Upper lobe of left lung (tissue), 6 donors: ENCODE data around the gene SGMS1. TPM values are rescaled to one million over a fixed set of nuclear protein-coding genes. Genes with fewer than 3 reads are reported as not detected.

ENCODE experiments used
- ATAC-seq, 2 donors: fragments of 200-7000 bp; cut with Tn5 transposase; one replicate each; pipeline ENCODE4 v1.9.1; 2022; ENCODE audit warnings: mild to moderate bottlenecking in 2 of 2, moderate library complexity in 2 of 2; ENCODE audit not compliant: low FRiP score in 2 of 2
- DNase-seq, 2 donors: peaks; one replicate each; pipeline ENCODE4 v3.0.0-alpha.2; 2019 to 2020
- H3K27ac ChIP-seq, 4 donors: fragments of 200-600 bp; sonication (generic); one replicate each; pipeline ENCODE4 v1.5.1; 2016 to 2019
- H3K27me3 ChIP-seq, 4 donors: fragments of 200-600 bp; sonication (generic); one replicate each; pipeline ENCODE4 v1.5.1; 2017 to 2019
- H3K36me3 ChIP-seq, 4 donors: fragments of 200-600 bp; sonication (generic); one replicate each; pipeline ENCODE4 v1.5.1; 2016 to 2019
- H3K4me1 ChIP-seq, 4 donors: fragments of 200-600 bp; sonication (generic); one replicate each; pipeline ENCODE4 v1.5.1; 2018 to 2019
- H3K4me3 ChIP-seq, 4 donors: fragments of 200-600 bp; sonication (generic); one replicate each; pipeline ENCODE4 v1.5.1; 2017 to 2019; ENCODE audit warnings: mild to moderate bottlenecking in 2 of 4, moderate library complexity in 1 of 4
- H3K9me3 ChIP-seq, 4 donors: fragments of 200-600 bp; sonication (generic); one replicate each; pipeline ENCODE4 v1.5.1; 2018 to 2019
- EP300 ChIP-seq, 4 donors: sonication (generic); formaldehyde crosslinking; IDR thresholded peaks; one replicate each; pipeline ENCODE4 v1.5.1; 2017; ENCODE audit warnings: antibody characterized with exemption in 4 of 4, control low read depth in 2 of 4
- POLR2A ChIP-seq, 4 donors: fragments of 450-650 bp; IDR thresholded peaks; one replicate each; pipeline ENCODE4 v1.5.1; 2016 to 2017; ENCODE audit warnings: antibody characterized with exemption in 4 of 4, mild to moderate bottlenecking in 2 of 4
- POLR2AphosphoS5 ChIP-seq, 2 donors: sonication (generic); formaldehyde crosslinking; IDR thresholded peaks; one replicate each; pipeline ENCODE4 v1.5.1; 2017; ENCODE audit warnings: antibody characterized with exemption in 2 of 2
- WGBS, 2 donors: methylation state at CpG; one replicate each; pipeline ENCODE4 v1.1.5; 2017 to 2018; 5-methylcytosine and 5-hydroxymethylcytosine counted together
- total RNA-seq, 6 donors: library from RNA; depleted of rRNA in 4 of 6; stranded (reverse); fragments of >200 nt in 4 of 6; gene quantifications; one replicate each; pipeline versions ENCODE4 v1.1.0 to v1.2.1, GENCODE V29; 2016 to 2021
- TF ChIP-seq, protein P1 (sequence below), 6 experiments: fragments of 450-650 bp in 4 of 6; fragments of 200-600 bp in 2 of 6; sonication (generic) in 2 of 6; IDR thresholded peaks; one replicate each; pipeline ENCODE4 v1.5.1; 2016 to 2019; ENCODE audit warnings: antibody characterized with exemption in 6 of 6
- donor health status: DM: no; HTN: no; CAD: no; lungs with moderate emphysema.
- donor health status: DM: no; HTN: yes; CAD: no; lungs with severe emphysema.

The SGMS1 gene
- total RNA-seq, 6 donors from 2014 or later = 66.7 to 230 (median 173) TPM

DNA sequence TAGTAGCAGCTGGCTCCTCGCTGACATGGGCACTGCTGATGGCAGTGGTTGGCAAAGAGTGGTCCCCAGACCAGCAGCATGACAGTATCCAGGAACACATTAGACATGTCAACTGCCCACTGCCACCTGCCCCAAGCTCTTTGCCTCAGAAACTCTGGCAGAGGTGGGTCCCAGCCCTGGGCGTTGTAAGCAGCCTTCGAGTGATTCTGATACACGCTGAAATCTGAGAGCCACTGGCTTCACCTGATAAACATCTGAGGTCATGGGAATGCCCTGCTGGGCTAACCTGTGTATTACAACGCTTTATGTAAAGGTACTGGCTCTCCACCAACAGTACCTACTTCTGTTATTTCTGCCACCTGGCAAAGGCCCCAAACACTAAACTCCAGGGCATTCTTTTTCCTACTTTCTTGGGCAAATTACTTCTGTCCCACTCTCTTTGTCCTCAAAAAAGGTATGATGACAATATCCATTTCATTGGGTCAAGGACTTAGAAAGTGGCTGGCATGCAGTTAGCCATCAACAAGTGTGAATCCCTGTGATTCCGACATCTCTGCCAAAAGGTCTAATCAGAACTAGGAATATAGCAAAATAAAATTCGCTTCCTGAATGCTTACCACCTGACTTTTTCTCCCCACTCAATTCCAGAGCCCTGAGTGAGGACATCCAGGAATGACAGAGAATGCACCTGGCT lies 9.2 kb downstream of the SGMS1 start:
- Histone ChIP-seq H3K36me3 (no peaks in the 10 kb centered on the region), H3K9me3 (no peaks in the 10 kb centered on the region), H3K27ac (no peak overlapping the region), H3K4me3 (no peak overlapping the region), H3K27me3 (no peaks in the 10 kb centered on the region), H3K4me1 (peaks cover 0 to 27% (median 14%) of the 10 kb centered on the region in 4 donors)
- DNase-seq = peak in 1 of 2 donors; percentile 52
- WGBS, 2 donors = 74 to 92% methylated on average over 3 to 7 of the region's 7 CpGs
- no peak for TF ChIP-seq EP300 (IDR thresholded peaks at IDR 0.05)
- TF ChIP-seq, protein P1, sequence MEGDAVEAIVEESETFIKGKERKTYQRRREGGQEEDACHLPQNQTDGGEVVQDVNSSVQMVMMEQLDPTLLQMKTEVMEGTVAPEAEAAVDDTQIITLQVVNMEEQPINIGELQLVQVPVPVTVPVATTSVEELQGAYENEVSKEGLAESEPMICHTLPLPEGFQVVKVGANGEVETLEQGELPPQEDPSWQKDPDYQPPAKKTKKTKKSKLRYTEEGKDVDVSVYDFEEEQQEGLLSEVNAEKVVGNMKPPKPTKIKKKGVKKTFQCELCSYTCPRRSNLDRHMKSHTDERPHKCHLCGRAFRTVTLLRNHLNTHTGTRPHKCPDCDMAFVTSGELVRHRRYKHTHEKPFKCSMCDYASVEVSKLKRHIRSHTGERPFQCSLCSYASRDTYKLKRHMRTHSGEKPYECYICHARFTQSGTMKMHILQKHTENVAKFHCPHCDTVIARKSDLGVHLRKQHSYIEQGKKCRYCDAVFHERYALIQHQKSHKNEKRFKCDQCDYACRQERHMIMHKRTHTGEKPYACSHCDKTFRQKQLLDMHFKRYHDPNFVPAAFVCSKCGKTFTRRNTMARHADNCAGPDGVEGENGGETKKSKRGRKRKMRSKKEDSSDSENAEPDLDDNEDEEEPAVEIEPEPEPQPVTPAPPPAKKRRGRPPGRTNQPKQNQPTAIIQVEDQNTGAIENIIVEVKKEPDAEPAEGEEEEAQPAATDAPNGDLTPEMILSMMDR (IDR thresholded peaks at IDR 0.05) = peak; percentile 11 to 54 (median 30)
- peak; percentile 26 to 50 for ATAC-seq

DNA sequence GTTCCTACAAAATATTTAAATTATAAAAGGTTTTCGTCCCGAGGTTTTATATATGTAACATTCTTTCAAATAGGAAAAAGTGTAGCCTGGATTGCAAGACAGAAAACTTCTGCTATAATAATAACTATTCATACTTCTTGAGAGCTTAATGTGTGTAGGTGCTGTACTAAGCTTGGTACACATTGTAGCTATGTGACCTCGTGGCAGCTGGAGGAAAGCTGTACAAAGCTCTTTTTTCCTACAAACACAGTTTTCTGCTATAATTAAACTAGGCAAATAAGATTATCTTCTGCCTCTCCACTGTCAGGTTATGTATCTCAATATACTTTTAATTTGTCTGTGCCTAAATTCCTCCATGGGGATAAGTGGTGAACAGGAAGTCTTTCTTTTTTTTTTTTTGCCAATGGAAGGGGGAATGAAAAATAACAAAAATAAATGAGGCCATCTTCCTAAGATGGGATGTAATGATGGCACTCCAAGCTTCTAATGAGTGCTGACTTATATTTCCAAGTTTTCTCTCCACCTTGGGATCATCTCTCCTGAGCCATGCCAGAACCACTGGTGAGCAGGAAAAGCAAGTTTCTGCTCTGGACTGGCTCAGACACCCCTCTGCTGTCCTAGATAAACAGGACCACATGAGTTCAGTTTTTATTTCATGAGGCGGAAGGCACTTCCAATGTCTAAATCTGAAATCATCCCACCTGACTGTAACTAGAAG lies 9.9 kb downstream of the SGMS1 start:
- TF ChIP-seq POLR2AphosphoS5 (IDR thresholded peaks at IDR 0.05) (no peak), EP300 (IDR thresholded peaks at IDR 0.05) (no peak), POLR2A (IDR thresholded peaks at IDR 0.05) (no peak)
- TF ChIP-seq, protein P1 (IDR thresholded peaks at IDR 0.05) = no peak
- ATAC-seq = no peak
- no peaks in the 10 kb centered on the region for H3K36me3 ChIP-seq
- H3K27ac ChIP-seq = no peak overlapping the region
- peaks cover 0 to 27% (median 14%) of the 10 kb centered on the region in 4 donors for H3K4me1 ChIP-seq
- no peaks in the 10 kb centered on the region for H3K9me3 ChIP-seq
- DNase-seq = no peak
- no peak overlapping the region for H3K4me3 ChIP-seq
- WGBS, 2 donors = 72 to 76% methylated on average over 4 of the region's 4 CpGs
- no peaks in the 10 kb centered on the region for H3K27me3 ChIP-seq

DNA sequence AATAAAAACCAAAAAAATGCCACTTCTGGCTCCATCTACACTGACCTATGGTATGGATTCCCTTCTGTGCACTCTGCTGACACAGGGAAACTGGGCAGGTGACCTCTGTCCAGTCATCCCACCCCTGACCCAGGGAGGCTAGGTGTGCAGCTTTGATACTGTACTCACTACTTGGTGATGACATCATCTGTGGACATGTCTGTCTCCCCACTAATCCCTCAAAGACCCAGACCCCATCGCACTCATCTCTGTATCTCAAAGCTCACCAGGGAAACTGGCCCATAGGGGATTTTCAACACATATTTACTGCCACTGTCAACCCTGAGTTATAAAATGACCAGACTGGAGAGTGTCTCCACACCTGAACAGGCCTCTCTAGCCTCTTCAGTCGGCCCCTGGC lies 10.6 kb downstream of the SGMS1 start:
- no peaks in the 10 kb centered on the region for H3K36me3 ChIP-seq
- no peaks in the 10 kb centered on the region for H3K27me3 ChIP-seq
- no peak overlapping the region for H3K4me3 ChIP-seq
- no peaks in the 10 kb centered on the region for H3K9me3 ChIP-seq
- H3K27ac ChIP-seq = no peak overlapping the region
- peaks cover 0 to 27% (median 14%) of the 10 kb centered on the region in 4 donors for H3K4me1 ChIP-seq
- no peak for ATAC-seq
- TF ChIP-seq POLR2AphosphoS5 (IDR thresholded peaks at IDR 0.05) (no peak), POLR2A (IDR thresholded peaks at IDR 0.05) (no peak)
- TF ChIP-seq, protein P1 (IDR thresholded peaks at IDR 0.05) = no peak
- no peak for DNase-seq
- 62 to 66% methylated on average over 2 of the region's 2 CpGs for WGBS, 2 donors

DNA sequence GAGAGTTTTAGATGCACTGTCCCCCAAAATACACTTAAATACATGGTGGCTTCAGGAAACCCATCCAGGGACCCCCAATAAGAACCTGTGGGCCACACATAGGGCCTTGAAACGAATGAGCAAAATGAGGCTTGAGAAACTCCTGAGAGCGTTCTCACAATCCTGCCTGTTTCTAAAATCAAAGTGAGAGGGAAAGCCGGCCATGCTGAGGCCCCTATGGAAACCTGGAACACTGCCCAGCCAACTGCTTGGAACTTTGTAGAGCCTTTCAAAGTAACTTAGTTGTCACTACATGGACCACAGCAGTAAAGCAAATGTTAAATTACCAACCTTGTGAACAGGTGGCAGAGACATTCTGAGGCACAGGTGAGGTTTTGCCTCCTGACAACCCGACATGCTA lies 13.4 kb downstream of the SGMS1 start:
- Histone ChIP-seq H3K4me3 (no peak overlapping the region), H3K9me3 (no peaks in the 10 kb centered on the region), H3K27ac (no peak overlapping the region), H3K36me3 (no peaks in the 10 kb centered on the region), H3K4me1 (peaks cover 16 to 47% (median 37%) of the 10 kb centered on the region in 4 donors), H3K27me3 (no peaks in the 10 kb centered on the region)
- ATAC-seq = no peak
- peak in 1 of 2 donors; percentile 25 for DNase-seq
- TF ChIP-seq EP300 (IDR thresholded peaks at IDR 0.05) (no peak), POLR2A (IDR thresholded peaks at IDR 0.05) (no peak)
- WGBS, 2 donors = 71 to 75% methylated on average over 4 of the region's 4 CpGs

DNA sequence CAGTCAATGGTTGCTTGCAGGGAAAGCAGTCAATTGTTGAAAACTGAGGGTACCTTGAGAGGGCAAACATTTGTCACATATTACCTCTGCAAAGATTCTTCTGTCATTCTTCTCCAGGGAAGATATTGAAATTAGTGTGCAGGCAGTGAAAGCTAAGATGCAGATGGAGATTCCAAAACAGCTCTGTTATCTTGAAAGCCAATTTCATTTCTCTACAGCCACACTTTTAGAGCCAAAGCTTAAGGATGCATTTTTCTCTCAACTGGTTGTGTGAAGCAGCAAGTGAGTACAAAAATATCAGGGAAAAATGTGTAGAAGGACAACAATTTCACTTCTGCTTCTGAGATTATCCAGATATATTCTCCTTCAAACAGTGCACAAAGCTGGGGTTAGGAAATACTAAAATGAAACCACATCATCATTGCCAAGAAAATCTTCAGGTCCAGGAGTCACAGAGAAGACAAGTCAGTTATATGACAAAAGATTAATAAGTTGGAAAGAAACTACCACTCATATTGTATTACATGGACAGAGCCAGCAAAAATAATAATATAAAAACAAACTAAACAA lies 16.3 kb downstream of the SGMS1 start:
- TF ChIP-seq POLR2A (IDR thresholded peaks at IDR 0.05) (no peak), EP300 (IDR thresholded peaks at IDR 0.05) (no peak), POLR2AphosphoS5 (IDR thresholded peaks at IDR 0.05) (no peak)
- TF ChIP-seq, protein P1 (IDR thresholded peaks at IDR 0.05) = no peak
- Histone ChIP-seq H3K27ac (peak overlapping the region in 1 of 4 donors; percentile 44), H3K4me3 (no peak overlapping the region), H3K4me1 (peaks cover 41 to 57% (median 52%) of the 10 kb centered on the region in 4 donors), H3K9me3 (no peaks in the 10 kb centered on the region), H3K27me3 (no peaks in the 10 kb centered on the region), H3K36me3 (no peaks in the 10 kb centered on the region)
- no peak for DNase-seq
- no peak for ATAC-seq
